RWPE2 (cell line): ENCODE data around the gene ADIPOQ.

Experiments
- ATAC-seq: fragments of 200-7000 bp; cut with Tn5 transposase; 3 replicates; pipeline ENCODE4 v1.9.1; 2021; ENCODE audit warnings: low read depth
- DNase-seq: peaks from one replicate; pipeline ENCODE4 v3.0.0-alpha.2; 2020; ENCODE audit warnings: low spot score
- H3K27ac ChIP-seq: fragments of 450-650 bp; 2 replicates; pipeline ENCODE4 v1.5.1; 2017; ENCODE audit warnings: mild to moderate bottlenecking; ENCODE audit not compliant: poor library complexity, severe bottlenecking
- H3K27me3 ChIP-seq: fragments of 250-450 bp; sonication (Bioruptor Pico); 2 replicates; pipeline ENCODE4 v1.5.1; 2021; ENCODE audit warnings: mild to moderate bottlenecking, moderate library complexity; ENCODE audit not compliant: insufficient read depth, poor library complexity, severe bottlenecking
- H3K36me3 ChIP-seq: fragments of 250-450 bp; sonication (Bioruptor Pico); 2 replicates; pipeline ENCODE4 v1.5.1; 2020; ENCODE audit warnings: low read depth, mild to moderate bottlenecking, moderate library complexity
- H3K4me1 ChIP-seq: fragments of 250-450 bp; sonication (Bioruptor Pico); 2 replicates; pipeline ENCODE4 v1.5.1; 2021; ENCODE audit warnings: mild to moderate bottlenecking, moderate library complexity; ENCODE audit not compliant: insufficient read depth, poor library complexity, severe bottlenecking
- H3K4me3 ChIP-seq: fragments of 250-450 bp; sonication (Bioruptor Pico); 2 replicates; pipeline ENCODE4 v1.5.1; 2021; ENCODE audit warnings: mild to moderate bottlenecking, moderate library complexity; ENCODE audit not compliant: severe bottlenecking
- H3K9me3 ChIP-seq: fragments of 250-450 bp; sonication (Bioruptor Pico); 2 replicates; pipeline ENCODE4 v1.5.1; 2021; ENCODE audit warnings: mild to moderate bottlenecking, moderate library complexity; ENCODE audit not compliant: severe bottlenecking
- TF ChIP-seq, protein P1 (sequence below): fragments of 450-650 bp; IDR thresholded peaks from one replicate; pipeline ENCODE4 v1.5.1; 2017; ENCODE audit warnings: mild to moderate bottlenecking, moderate library complexity; ENCODE audit not compliant: poor library complexity, severe bottlenecking

Gene ADIPOQ

DNA sequence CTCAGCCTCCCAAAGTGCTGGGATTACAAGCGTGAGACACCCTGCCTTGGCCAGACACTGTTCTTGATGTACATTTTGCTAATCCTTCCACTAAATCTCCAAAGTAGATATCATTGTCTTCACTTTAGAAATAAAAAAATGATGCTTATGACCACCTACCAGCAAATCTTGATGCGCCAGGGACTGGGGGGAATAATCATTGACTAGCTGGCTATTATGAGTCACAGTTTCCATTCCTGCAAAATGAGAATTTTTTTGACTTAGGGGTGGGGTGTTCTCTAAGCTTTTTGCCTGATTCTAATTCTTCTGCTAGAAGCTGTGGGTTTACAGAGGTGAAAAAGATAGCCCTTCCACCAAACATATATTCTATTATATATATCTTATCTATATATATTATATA is 19.1 kb upstream of the ADIPOQ start:
- H3K4me3 ChIP-seq: no peak overlapping the region
- no peaks in the 10 kb centered on the region for H3K36me3 ChIP-seq
- no peak for ATAC-seq
- no peaks in the 10 kb centered on the region for H3K9me3 ChIP-seq
- no peak overlapping the region for H3K27ac ChIP-seq
- TF ChIP-seq, protein P1, sequence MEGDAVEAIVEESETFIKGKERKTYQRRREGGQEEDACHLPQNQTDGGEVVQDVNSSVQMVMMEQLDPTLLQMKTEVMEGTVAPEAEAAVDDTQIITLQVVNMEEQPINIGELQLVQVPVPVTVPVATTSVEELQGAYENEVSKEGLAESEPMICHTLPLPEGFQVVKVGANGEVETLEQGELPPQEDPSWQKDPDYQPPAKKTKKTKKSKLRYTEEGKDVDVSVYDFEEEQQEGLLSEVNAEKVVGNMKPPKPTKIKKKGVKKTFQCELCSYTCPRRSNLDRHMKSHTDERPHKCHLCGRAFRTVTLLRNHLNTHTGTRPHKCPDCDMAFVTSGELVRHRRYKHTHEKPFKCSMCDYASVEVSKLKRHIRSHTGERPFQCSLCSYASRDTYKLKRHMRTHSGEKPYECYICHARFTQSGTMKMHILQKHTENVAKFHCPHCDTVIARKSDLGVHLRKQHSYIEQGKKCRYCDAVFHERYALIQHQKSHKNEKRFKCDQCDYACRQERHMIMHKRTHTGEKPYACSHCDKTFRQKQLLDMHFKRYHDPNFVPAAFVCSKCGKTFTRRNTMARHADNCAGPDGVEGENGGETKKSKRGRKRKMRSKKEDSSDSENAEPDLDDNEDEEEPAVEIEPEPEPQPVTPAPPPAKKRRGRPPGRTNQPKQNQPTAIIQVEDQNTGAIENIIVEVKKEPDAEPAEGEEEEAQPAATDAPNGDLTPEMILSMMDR: no peak
- peaks cover 6% of the 10 kb centered on the region for H3K4me1 ChIP-seq
- DNase-seq: no peak
- H3K27me3 ChIP-seq: peaks cover 8% of the 10 kb centered on the region

DNA sequence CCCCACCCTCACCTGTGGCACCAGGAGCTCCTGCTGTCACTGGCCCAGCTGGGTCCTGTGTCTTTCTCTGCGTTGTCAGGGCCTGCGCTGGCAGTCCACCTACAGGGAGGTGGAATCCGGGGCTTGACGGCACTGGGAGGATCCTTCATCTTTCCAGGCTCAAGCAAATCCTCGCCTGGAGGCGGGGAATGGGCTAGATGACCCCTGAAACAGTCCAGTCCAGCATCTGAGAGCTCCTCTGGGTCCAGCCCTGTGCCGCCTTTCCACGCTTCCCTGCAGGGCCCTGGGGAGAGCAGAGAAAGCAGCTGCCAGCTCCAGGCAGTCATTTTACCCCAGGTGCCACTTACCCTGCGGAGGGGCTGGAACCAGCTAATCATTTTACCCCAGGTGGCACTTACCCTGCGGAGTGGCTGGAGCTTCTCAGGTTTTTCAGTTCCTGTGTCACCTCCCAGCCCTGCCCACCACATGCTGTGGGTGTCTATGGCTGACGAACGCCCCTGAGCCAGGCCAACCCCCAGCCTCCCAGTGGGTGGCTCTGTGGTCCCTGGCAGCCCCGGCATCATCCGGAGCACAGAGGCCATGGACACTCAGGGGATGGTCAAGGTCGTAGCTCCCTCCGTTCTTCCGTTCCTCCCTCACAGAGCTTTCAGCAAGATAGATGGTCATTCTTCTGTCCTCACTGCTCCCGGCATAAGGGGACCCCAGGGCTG is 17.9 kb upstream of the ADIPOQ start:
- peaks cover 6% of the 10 kb centered on the region for H3K4me1 ChIP-seq
- ATAC-seq (no peak), DNase-seq (no peak)
- no peaks in the 10 kb centered on the region for H3K9me3 ChIP-seq
- TF ChIP-seq, protein P1: no peak
- no peaks in the 10 kb centered on the region for H3K36me3 ChIP-seq
- H3K4me3 ChIP-seq: no peak overlapping the region
- no peak overlapping the region for H3K27ac ChIP-seq
- H3K27me3 ChIP-seq: peaks cover 18% of the 10 kb centered on the region

DNA sequence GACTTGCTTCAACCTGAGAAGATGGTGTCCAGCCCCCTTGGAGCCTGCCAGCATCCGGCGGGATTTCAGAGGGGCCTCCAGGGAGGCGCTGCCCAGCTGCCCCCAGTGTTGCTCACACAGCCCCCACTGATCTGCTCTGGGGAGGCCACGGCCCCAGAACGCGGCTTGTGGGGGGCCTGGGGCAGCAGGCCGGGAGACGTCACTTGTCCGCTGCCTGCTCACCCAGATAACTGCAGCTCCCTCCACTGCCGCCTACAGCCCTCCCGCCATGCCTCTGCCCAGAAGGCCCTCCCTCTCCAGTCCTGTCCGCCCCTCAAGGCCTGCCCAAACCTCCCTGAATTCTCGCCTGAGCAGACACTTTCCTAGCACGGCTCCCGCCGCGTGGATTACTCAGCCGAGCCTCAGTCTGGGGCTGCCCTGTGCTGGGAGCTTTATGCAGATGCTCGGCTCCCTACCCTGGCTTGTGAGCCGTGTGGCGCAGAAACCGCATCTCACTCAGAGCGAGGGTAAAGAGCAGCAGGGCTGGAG is 17.2 kb upstream of the ADIPOQ start:
- H3K27ac ChIP-seq: no peak overlapping the region
- TF ChIP-seq, protein P1: no peak
- H3K36me3 ChIP-seq: no peaks in the 10 kb centered on the region
- H3K27me3 ChIP-seq: peaks cover 26% of the 10 kb centered on the region
- peaks cover 6% of the 10 kb centered on the region for H3K4me1 ChIP-seq
- H3K4me3 ChIP-seq: no peak overlapping the region
- no peaks in the 10 kb centered on the region for H3K9me3 ChIP-seq
- DNase-seq: no peak
- ATAC-seq: no peak

DNA sequence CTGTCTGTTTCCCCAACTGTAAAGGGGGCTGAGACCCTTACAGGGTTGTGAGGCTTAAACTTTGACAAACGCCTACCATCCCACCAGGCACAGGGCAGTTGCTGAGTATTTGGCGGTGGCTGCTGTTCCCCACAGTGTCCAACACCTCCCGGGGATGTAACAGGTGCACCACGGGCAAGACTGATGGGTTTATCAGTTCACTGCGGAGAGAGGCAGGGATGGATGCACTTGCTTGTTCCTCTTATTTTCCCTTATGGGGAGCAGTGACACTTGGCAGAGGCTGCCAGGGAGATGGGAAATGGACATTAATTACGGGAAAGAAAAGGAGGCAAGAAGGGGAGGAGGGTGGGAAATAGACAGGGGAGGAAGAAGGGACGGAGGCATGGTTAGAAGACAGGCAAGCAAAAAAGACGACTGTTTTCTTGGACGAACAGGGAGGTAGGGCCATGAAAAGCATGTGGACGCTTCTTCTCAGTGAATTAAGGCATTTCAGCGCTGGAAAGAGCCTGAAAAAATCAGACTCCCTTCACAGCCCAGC is 16.6 kb upstream of the ADIPOQ start:
- H3K4me1 ChIP-seq: peaks cover 6% of the 10 kb centered on the region
- no peak for DNase-seq
- no peaks in the 10 kb centered on the region for H3K36me3 ChIP-seq
- no peaks in the 10 kb centered on the region for H3K9me3 ChIP-seq
- H3K27ac ChIP-seq: no peak overlapping the region
- no peak for ATAC-seq
- peaks cover 32% of the 10 kb centered on the region for H3K27me3 ChIP-seq
- H3K4me3 ChIP-seq: no peak overlapping the region
- TF ChIP-seq, protein P1: no peak

DNA sequence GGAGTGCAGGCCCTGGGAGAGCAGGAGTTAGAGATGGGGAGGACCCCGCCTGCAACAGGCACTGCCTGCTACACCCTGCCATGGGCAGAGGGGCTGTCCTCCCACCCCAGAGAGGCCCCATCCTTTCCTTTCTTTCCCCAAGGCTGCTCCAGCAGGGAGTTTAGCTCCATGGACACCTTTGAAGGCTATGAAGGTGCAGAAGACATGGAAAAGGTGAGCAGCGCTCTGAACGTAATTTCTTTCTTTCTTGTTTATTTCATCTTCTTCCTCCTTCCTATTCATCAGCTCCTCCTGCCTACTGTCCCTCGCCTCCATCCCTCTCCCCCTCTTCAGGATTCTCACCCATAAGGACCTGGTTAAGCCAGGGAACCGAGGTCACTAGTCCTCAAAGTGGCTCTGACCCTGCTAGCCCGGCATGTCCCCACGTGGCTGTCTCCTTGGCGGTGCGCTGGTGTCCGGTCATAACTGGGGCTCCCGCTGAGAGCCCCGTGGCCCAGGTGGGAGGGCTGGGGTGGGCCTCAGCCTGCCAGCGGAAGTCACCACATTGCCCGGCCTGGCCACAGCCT is 16.0 kb upstream of the ADIPOQ start:
- H3K9me3 ChIP-seq: no peaks in the 10 kb centered on the region
- DNase-seq (no peak), ATAC-seq (no peak)

More for the DNA sequence above, 16.0 kb upstream of the ADIPOQ start:
- Histone ChIP-seq H3K27ac (no peak overlapping the region), H3K36me3 (no peaks in the 10 kb centered on the region), H3K4me1 (peaks cover 6% of the 10 kb centered on the region), H3K4me3 (peak overlapping the region; percentile 13), H3K27me3 (peaks cover 37% of the 10 kb centered on the region)
- TF ChIP-seq, protein P1: no peak
